Urinary bladder (tissue), 4 donors: Measurements from ENCODE around the gene PAX2. TPM values are rescaled to one million over a fixed set of nuclear protein-coding genes. Genes with fewer than 3 reads are reported as not detected.
A peak's percentile ranks its signal among the peaks of the same experiment; 100 is the strongest.

Experiments used
- DNase-seq: peaks from one replicate; pipeline ENCODE4 v3.0.0-alpha.2; 2015; ENCODE audit errors: extremely low spot score
- H3K27ac ChIP-seq: one replicate; pipeline ENCODE4 v1.5.1; 2013; ENCODE audit warnings: low read depth, mild to moderate bottlenecking, moderate library complexity
- H3K36me3 ChIP-seq: one replicate; pipeline ENCODE4 v1.6.1; 2013; ENCODE audit warnings: mild to moderate bottlenecking, moderate library complexity; ENCODE audit not compliant: insufficient read depth
- H3K4me1 ChIP-seq: one replicate; pipeline ENCODE4 v1.6.1; 2013; ENCODE audit warnings: mild to moderate bottlenecking, moderate library complexity; ENCODE audit not compliant: insufficient read depth
- H3K4me3 ChIP-seq: one replicate; pipeline ENCODE4 v1.5.1; 2013; ENCODE audit warnings: low read depth, low read length
- WGBS: extraction: QIAGEN DNeasy Blood & Tissue Kit; methylation state at CpG from one replicate; pipeline ENCODE4 v1.1.7; 2013; 5-methylcytosine and 5-hydroxymethylcytosine counted together
- polyA plus RNA-seq: library from polyadenylated mRNA; stranded (reverse); fragments of 200-250 nt; gene quantifications from one replicate; pipeline ENCODE4 v1.2.3, GENCODE V29; 2013
- total RNA-seq: library from RNA; depleted of rRNA; stranded (reverse); fragments of >200 nt; gene quantifications from one replicate; pipeline ENCODE4 v1.2.3, GENCODE V29; 2014
- donor health status: healthy with polysubstance abuse.
- donor health status: healthy.

PAX2 gene
- total and polyA plus RNA-seq, 2 donors: not detected

DNA sequence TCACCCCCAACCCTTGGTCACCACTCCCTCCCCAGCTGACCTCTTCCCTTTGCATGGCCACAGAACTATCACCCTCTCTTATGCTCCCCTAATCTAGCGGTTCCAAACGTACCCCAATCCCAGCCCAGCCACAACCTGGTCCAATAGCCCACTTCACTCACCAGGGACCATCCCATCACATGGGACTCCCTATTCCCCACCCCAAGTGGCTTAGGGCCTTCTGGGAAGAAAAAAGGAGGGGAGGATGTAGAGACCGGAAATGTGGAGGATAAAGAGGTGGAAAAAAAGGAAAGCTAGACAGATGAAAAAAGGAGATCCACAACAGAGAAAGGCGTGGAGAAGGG lies 30.3 kb upstream of the PAX2 start:
- H3K36me3 ChIP-seq: no peaks in the 10 kb centered on the region
- H3K4me1 ChIP-seq: no peaks in the 10 kb centered on the region
- peak overlapping the region; percentile 15 for H3K4me3 ChIP-seq
- WGBS: 50% methylated on average over 4 of the region's 4 CpGs
- no peak overlapping the region for H3K27ac ChIP-seq
- DNase-seq: no peak

DNA sequence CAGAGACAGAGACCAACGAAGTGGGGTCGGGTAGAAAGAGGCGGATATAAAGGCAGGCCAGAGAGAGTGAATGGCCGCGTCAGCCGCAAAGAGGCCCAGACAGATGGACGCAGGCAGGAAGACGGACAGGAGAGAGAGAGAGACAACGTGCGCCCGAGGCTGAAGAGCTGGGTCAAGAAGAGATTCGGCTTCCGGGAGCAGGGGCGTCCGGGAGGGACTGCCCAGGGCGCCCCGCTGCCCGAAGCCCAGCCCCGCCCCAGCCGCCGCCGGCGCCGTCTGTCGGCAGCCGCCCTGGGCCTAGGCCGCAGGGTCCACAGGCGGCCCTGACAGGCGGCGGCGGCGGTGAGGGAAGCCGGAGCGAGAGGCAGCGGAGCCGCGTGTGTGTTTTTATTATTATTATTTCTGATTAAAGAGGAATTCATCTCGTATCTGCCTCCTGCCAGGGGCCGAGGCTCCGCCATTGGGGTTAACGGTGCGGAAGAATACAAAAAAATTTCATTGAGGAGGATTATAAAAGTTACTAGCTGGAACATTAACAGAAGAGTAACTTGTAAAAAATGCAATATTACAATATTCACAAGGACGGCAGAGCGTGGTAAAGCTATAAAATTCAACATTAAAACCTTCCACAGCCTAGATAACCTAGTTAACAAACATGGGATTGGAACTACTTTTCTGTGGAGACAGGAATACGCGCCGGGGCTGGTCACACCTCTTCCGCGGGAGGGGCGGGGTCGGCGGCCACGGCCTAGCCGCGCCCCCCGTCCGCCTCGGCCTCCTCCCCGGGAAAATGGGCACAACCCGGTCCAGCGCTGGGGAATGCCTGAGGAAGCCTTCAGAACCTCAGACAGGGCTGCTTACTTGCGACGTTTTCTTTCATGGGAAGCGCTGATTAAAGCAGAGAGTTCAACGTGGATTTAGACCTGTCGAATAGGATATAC lies 29.7 kb upstream of the PAX2 start:
- no peak for DNase-seq
- peak overlapping the region; percentile 15 for H3K4me3 ChIP-seq
- H3K27ac ChIP-seq: no peak overlapping the region
- H3K4me1 ChIP-seq: no peaks in the 10 kb centered on the region
- no peaks in the 10 kb centered on the region for H3K36me3 ChIP-seq
- 6% methylated on average over 66 of the region's 66 CpGs for WGBS

DNA sequence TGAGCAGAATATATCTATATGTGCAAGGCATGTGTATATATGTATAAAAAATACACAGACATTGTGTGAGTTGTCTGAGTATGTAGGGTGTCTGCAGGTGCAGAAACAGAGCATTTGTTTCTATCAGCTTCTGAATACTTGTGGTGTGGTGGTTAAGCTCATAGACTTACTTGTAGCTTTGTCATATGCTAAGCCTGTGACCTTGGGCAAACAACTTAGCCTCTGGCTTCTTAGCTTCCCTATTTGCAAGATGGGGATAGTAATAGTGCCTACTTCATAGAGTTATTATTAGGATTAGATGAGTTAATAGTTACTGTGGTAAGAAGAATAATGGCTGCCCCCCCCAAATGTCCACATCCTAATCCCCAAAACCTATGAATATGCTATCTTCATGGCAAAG lies 28.2 kb upstream of the PAX2 start:
- DNase-seq: no peak
- H3K4me3 ChIP-seq: no peak overlapping the region
- no peaks in the 10 kb centered on the region for H3K4me1 ChIP-seq
- H3K36me3 ChIP-seq: no peaks in the 10 kb centered on the region
- H3K27ac ChIP-seq: no peak overlapping the region

DNA sequence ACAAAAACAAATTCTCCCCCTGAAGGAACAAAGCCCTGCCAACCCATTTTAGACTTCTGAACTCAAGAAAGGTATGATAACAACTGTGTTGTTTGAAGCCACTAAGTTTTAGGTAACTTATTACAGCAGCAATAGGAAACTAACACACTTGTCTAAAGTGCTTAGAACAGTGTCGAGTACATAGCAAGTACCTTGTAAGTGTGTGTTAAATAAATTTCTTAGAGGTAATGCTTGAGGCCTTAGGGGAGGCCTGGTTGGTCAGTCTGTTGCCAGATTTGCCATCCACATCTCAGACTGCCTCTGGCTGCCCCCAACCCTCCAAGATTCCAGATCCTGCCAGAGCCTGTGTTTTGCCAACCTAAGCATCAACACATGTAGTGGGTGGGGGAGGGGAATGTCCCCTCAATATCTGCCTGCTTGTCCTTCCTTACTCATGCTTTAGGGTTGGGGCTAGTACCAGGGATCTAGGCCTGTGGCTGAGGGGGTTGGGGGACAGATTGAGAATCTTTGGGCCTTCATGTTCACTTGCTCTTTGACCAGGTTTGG lies 27.1 kb upstream of the PAX2 start:
- Histone ChIP-seq H3K36me3 (no peaks in the 10 kb centered on the region), H3K27ac (no peak overlapping the region), H3K4me1 (no peaks in the 10 kb centered on the region), H3K4me3 (no peak overlapping the region)
- 84% methylated on average over 1 of the region's 1 CpG for WGBS
- DNase-seq: no peak

DNA sequence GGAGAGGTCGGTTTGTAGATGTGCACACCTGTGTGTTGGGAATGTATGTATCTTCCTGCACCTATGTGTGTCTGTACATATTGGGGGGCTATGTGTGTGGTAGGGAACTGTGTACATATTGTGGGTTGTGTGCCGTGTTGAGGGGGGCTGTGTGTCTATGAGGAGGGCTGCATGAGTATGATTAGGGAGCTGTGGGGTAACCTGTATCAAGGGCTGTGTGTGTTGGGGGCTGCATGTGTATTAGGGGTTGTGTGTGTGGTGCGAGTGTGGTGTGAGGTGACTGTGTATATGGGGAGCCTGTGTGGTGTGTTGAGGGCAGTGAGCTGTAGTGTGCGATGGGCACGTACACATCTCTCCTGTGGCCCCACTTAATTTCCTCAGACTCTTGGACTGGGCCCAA lies 22.2 kb upstream of the PAX2 start:
- no peak overlapping the region for H3K4me3 ChIP-seq
- no peaks in the 10 kb centered on the region for H3K36me3 ChIP-seq
- peaks cover 2% of the 10 kb centered on the region for H3K4me1 ChIP-seq
- 59% methylated on average over 5 of the region's 5 CpGs for WGBS
- no peak for DNase-seq
- no peak overlapping the region for H3K27ac ChIP-seq

DNA sequence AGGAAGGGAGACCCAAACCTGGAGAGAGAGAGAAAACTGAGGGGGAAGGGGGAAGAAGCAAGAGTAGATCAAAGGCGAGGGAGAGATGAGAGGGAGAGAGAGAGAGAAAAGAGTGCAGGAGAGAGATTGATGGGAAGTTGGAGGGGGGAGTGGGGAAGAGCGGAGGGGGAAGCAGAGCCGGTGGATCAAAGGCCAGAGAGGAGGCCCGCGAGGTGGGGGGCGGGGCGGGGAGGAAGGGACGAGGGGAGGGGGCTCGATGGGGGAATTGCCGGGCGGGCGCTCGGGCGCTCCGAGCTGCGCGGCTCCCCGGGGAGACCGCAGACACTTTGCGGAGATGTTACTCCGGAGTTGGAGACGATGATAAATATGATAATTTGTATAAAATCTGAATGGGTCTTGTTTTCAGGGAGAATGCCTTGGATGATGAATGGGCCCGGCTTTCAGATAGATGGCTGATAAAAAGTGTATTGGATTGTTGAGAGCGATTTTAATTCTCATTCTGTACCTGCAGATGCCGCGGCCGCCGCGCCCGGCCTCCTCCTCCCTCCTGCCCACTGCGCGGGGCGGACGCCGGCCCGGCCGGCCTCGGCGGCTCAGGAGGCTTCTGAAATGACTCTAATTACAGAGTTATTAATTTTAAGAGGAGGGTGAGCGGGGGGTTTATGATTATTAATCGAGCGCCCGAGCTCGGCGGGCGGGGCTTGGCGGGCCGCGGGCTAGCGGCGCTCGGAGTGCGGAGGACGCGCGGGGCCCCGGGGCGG lies 21.4 kb upstream of the PAX2 start:
- 1% methylated on average over 58 of the region's 58 CpGs for WGBS
- Histone ChIP-seq H3K4me3 (no peak overlapping the region), H3K36me3 (no peaks in the 10 kb centered on the region), H3K4me1 (peaks cover 2% of the 10 kb centered on the region), H3K27ac (no peak overlapping the region)
- DNase-seq: no peak

DNA sequence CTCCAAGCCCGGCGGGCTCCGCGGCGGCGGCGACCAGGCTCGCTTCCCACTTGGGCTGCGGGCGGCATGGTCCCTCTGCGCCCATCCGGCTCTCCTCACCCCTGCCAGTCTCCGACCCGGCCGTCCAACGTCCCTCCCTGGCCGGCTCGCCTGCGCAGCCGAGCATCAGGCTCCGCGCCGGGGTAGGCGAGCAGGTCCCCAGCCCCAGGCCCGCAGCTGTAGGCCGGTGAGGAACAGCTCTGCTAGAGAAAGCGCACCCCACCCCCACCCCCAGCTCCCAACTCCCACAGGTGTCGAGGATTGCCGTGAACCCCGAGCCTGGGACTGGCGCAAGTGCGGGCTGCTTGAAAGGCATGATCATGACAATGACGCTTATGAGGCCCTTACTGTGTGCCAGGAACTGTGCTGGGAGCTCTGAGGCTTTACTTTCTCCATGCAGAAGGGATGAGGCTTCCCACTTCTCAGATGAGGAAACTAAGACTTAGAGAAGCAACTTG lies 20.8 kb upstream of the PAX2 start:
- Histone ChIP-seq H3K27ac (no peak overlapping the region), H3K4me1 (peaks cover 2% of the 10 kb centered on the region), H3K4me3 (no peak overlapping the region), H3K36me3 (no peaks in the 10 kb centered on the region)
- WGBS: 2% methylated on average over 33 of the region's 33 CpGs
- no peak for DNase-seq

DNA sequence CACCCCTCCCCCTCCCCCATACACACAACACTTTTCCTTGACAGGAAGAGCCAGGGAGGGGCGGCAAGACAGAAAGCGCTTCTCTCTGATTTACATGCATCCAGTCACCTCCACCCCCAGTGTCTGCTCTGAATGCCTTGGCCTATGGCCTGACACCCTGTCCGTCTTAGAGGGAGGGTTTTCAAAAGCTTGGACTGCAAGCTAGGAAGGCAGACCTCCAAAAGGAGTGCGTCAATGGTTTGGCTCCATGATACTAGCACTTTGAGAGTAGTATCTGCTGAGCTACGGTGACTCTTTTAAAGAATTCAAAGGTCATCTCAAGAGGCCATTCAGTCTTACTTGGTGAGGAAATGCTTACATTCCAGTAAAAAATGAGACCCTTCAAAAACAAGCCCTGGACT lies 20.3 kb upstream of the PAX2 start:
- Histone ChIP-seq H3K4me1 (peaks cover 5% of the 10 kb centered on the region), H3K36me3 (no peaks in the 10 kb centered on the region), H3K27ac (no peak overlapping the region), H3K4me3 (no peak overlapping the region)
- DNase-seq: no peak
- WGBS: 40% methylated on average over 5 of the region's 5 CpGs

DNA sequence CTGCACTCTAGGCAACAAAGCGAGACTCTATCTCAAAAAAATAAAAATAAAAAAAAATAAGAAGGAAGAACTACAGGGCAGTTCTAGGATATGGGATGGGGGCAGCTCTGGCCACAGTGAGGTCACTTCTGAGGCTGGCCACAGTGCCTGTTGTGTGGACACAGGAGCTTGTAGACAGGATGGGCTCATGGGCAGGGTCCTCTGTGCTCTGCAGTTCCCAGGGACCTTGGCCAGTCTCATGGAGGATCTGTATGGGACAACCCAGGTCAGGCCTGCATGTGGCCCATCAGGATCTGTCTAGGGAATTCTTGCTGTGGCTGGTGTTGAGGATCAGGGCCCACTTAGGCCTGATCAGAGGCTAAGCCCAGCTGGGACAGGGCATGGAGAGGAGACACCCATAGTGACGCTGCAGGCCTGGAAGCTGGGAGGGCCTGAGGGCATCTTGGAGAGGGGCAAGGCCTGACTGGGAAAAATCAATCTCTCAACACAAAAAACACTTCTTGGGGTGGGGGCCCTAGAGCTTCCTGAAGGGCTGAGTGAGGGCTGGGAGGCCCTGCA lies 19.4 kb upstream of the PAX2 start:
- no peak for DNase-seq
- no peak overlapping the region for H3K4me3 ChIP-seq
- H3K27ac ChIP-seq: no peak overlapping the region
- peaks cover 5% of the 10 kb centered on the region for H3K4me1 ChIP-seq
- 98% methylated on average over 2 of the region's 2 CpGs for WGBS
- no peaks in the 10 kb centered on the region for H3K36me3 ChIP-seq

DNA sequence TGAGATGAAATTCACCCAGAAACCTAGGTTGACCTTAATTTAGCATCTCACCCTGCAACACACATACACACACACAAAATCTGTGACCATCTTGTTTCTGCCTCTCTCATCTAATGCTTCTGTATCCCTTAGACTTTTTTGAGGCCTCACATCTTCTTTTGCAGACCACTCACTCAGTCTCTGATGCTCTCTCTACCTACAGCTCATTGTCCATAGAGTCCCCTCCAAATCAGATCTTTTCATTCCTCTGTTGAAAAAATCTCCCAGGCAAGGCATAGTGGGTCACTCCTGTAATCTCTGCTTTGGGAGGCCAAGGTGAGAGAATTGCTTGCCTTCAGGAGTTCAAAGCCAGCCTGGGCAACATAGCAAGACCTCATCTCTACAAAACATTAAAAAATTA lies 17.6 kb upstream of the PAX2 start:
- H3K27ac ChIP-seq: no peak overlapping the region
- H3K36me3 ChIP-seq: no peaks in the 10 kb centered on the region
- no peak for DNase-seq
- peaks cover 5% of the 10 kb centered on the region for H3K4me1 ChIP-seq
- H3K4me3 ChIP-seq: no peak overlapping the region

DNA sequence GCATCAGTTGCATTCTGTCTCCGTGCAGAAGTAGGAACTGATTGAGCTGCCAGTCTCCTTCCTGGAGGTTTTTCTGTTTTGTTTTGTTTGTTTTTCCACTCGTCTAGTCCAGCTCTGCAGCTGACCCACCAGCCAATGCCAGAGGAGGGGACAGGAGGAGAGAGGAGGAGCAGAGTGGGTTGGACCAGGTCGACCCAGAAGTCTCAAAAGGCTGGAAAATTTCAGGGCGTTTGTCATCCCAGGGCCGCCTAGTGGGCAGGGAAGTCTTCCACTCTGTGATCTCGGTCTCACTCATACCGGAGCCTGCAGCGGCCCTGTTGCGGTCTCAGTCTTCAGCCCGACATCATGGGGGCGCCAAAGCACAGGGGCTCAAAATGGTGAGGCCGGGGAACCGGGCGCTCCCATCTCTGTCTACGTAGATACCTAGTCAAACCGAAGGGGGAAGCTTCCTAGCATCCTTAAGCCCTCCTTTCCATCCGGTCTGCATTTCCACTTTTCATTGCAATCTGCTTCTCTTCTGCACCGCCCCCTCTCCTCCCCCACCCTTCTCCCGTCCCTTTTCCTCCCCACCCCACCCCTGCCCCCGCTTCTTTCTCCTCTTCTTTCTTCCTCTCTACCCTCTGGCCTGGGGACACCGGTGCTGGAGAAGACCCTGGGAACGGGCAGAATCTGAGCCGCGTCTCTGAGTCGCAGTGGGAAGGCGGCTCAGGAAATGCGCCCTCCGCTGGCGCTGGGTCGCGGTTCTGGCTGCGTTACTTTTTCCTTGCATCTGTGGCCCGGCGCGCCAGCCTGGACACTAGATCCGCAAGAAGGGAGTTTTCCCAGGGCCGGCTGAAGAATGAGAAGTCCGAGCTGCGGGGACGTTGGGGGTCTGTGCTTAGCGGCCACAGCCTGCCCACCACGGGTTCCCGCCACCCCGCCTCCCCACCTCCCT lies 16.2 kb upstream of the PAX2 start:
- no peak for DNase-seq
- no peak overlapping the region for H3K27ac ChIP-seq
- no peaks in the 10 kb centered on the region for H3K36me3 ChIP-seq
- no peak overlapping the region for H3K4me3 ChIP-seq
- 1% methylated on average over 44 of the region's 44 CpGs for WGBS
- H3K4me1 ChIP-seq: peaks cover 4% of the 10 kb centered on the region

DNA sequence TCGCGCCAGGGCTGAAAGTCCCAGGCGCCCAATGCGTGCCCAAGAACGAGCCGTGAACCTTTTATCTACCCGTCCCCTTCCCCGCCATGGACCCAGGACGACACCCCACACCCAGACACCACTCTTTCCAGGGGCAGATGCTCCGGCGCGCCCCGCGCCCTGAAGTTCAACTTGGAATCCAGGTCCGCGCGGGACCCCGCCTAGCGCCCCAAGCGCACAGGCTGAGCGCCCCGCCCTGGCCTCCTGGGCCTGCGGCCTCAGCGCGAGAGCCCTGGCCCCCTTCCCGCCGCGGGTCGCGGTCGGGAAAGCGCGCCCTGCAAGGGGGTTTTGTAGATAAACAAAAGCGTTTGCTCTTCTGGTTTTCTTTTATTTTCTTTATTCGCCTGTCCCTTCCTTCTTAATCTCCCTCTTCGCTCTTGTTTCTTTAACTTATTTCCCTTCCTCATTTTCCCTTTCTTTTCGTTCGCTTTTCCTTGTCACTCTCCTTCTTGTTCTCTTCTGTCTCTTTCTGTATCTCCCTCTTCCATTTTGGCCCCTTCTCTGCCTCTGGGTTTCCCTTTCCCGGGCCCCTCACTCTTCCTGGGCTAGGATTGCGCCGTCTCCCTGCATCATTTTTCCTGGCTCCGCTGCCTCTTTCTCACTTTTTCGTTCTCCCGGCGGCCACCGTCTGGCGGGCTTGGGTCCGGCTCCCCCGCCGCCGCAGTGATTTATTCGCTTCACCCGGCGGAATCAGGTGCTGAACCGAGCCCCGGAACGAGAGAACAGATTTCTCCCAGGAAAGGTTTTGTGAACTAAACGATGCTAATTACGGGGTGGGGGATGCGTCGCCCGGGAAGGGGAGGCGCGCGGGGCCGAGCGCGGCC lies 15.3 kb upstream of the PAX2 start:
- Histone ChIP-seq H3K36me3 (no peaks in the 10 kb centered on the region), H3K4me3 (peak overlapping the region; percentile 27), H3K4me1 (peaks cover 3% of the 10 kb centered on the region), H3K27ac (no peak overlapping the region)
- 2% methylated on average over 68 of the region's 68 CpGs for WGBS
- no peak for DNase-seq
